CD8-positive, alpha-beta memory T cell (primary cell): ENCODE results near the gene TGM5. TPM values are rescaled to one million over a fixed set of nuclear protein-coding genes. Genes with fewer than 3 reads are reported as not detected.

Experiments
- CTCF ChIA-PET: fragments of 350-600 bp; sonication (Branson Sonifier 250); formaldehyde crosslinking; loops from one replicate; lab custom pipeline; 2021; ENCODE audit warnings: antibody characterized with exemption; lab: Charles Lee
- POLR2A ChIA-PET: fragments of 350-600 bp; sonication (Branson Sonifier 250); formaldehyde crosslinking; loops from one replicate; lab custom pipeline; 2021; ENCODE audit warnings: antibody characterized with exemption; lab: Charles Lee
- DNase-seq, 5 donors: peaks; one replicate each; pipeline versions ENCODE4 v3.0.0 to v3.0.0-alpha.2; 2020 to 2022; ENCODE audit warnings: mixed read lengths in 1 of 5
- H3K27ac ChIP-seq: one replicate; pipeline ENCODE4 v1.7.0; 2013; ENCODE audit warnings: low read depth, mild to moderate bottlenecking, low read length, moderate library complexity
- H3K27me3 ChIP-seq: 2 replicates; pipeline ENCODE4 v1.7.0; 2013; ENCODE audit warnings: low read length, mild to moderate bottlenecking; ENCODE audit not compliant: insufficient read depth, poor library complexity, severe bottlenecking
- H3K36me3 ChIP-seq: 2 replicates; pipeline ENCODE4 v1.7.0; 2013; ENCODE audit warnings: mild to moderate bottlenecking, low read length, moderate library complexity; ENCODE audit not compliant: insufficient read depth
- H3K4me1 ChIP-seq: 2 replicates; pipeline ENCODE4 v1.7.0; 2013; ENCODE audit warnings: mild to moderate bottlenecking, low read length, moderate library complexity; ENCODE audit not compliant: insufficient read depth
- H3K4me3 ChIP-seq: 2 replicates; pipeline ENCODE4 v1.7.0; 2013; ENCODE audit warnings: mild to moderate bottlenecking, low read length
- H3K9me3 ChIP-seq: 2 replicates; pipeline ENCODE4 v1.7.0; 2013; ENCODE audit warnings: mild to moderate bottlenecking, low read length
- H3K27ac Mint-ChIP-seq, 8 donors: one replicate each; pipeline ENCODE4 v1.8.0; 2020 to 2021; ENCODE audit warnings: mixed read lengths in 8 of 8, mild to moderate bottlenecking in 6 of 8, inconsistent platforms in 3 of 8, moderate library complexity in 3 of 8
- H3K27me3 Mint-ChIP-seq, 2 donors: one replicate each; pipeline ENCODE4 v1.8.0; 2020 to 2021; ENCODE audit warnings: mixed read lengths in 2 of 2, mild to moderate bottlenecking in 1 of 2, moderate library complexity in 1 of 2
- H3K36me3 Mint-ChIP-seq, 3 donors: one replicate each; pipeline ENCODE4 v1.8.0; 2020 to 2021; ENCODE audit warnings: mixed read lengths in 3 of 3, inconsistent platforms in 1 of 3, mild to moderate bottlenecking in 1 of 3
- H3K4me1 Mint-ChIP-seq, 3 donors: one replicate each; pipeline ENCODE4 v1.8.0; 2020 to 2021; ENCODE audit warnings: mixed read lengths in 3 of 3, inconsistent platforms in 1 of 3, mild to moderate bottlenecking in 1 of 3
- H3K4me3 Mint-ChIP-seq, 7 donors: one replicate each; pipeline ENCODE4 v1.8.0; 2020 to 2021; ENCODE audit warnings: mixed read lengths in 7 of 7, mild to moderate bottlenecking in 6 of 7, moderate library complexity in 4 of 7, inconsistent platforms in 2 of 7
- H3K9me3 Mint-ChIP-seq, 5 donors: one replicate each; pipeline ENCODE4 v1.8.0; 2020 to 2022; ENCODE audit warnings: mixed read lengths in 5 of 5, mild to moderate bottlenecking in 3 of 5, moderate library complexity in 2 of 5, inconsistent platforms in 1 of 5
- polyA plus RNA-seq: library from polyadenylated mRNA; unstranded; fragments of 300-500 nt; fragmentation: Illumina TruSeq; gene quantifications from one replicate; pipeline ENCODE4 v1.2.3, GENCODE V29; 2021
- total RNA-seq, 2 experiments: library from RNA; stranded (reverse); gene quantifications; one replicate each; pipeline ENCODE4 v1.2.3, GENCODE V29; 2021

The TGM5 gene
- total and polyA plus RNA-seq, 3 experiments from 2014 or later = 0.18 TPM; not detected in 2

DNA sequence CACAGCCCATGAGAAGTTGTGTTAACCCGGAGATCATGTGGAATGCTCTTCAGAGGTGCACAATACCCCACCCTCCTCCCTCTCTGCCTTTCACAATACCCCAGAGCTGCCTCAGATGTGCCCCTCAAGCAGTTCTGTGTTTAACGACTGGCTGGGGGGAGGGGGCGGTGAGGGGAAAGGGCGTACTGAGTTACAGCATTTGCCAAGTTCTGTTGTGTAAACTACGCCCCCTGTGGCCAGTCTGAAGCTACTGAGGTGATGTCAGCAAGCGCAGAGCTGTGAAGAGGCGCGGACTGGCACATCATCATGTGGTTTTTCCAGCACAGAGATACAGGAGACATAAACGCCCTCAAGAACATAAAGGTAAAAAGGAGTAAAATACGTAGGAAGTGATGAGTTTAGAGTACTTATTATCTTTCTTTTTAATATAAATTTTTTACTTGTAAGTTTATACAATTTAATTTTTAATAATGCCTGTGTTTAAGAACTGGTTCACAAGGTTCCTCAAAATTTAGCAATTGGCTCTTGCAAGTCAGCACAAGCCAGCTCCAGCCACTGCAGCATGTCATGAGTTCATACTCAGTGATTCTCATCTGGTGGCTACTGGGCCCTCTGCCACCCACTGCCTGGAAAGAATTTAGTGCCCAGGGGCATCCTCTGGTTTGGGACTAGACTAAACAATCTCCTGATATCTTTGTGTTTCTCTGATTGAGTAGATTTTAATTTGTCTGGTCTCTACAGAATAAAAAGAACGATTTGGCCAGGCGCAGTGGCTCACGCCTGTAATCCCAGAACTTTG lies 47.6 kb downstream of the TGM5 start:
- Mint-ChIP-seq H3K4me3 (no peak overlapping the region), H3K27ac (peak overlapping the region in 1 of 8 donors; percentile 17), H3K27me3 (peaks cover 14 to 31% of the 10 kb centered on the region in 2 donors), H3K4me1 (no peaks in the 10 kb centered on the region), H3K9me3 (peaks cover 0 to 3% (median 0%) of the 10 kb centered on the region in 5 donors), H3K36me3 (no peaks in the 10 kb centered on the region)
- Histone ChIP-seq H3K4me1 (no peaks in the 10 kb centered on the region), H3K9me3 (no peaks in the 10 kb centered on the region), H3K27me3 (no peaks in the 10 kb centered on the region), H3K4me3 (no peak overlapping the region), H3K27ac (no peak overlapping the region), H3K36me3 (no peaks in the 10 kb centered on the region)
- POLR2A ChIA-PET = interaction anchor here (0.8 kb wide), 1 partner anchor 11 kb away, joined by 3 read pairs; no protein-coding TSS in a partner anchor
- CTCF ChIA-PET = interaction anchor here (0.9 kb wide), 1 partner anchor 66 kb away, joined by 3 read pairs; no protein-coding TSS in a partner anchor
- no peak for DNase-seq

DNA sequence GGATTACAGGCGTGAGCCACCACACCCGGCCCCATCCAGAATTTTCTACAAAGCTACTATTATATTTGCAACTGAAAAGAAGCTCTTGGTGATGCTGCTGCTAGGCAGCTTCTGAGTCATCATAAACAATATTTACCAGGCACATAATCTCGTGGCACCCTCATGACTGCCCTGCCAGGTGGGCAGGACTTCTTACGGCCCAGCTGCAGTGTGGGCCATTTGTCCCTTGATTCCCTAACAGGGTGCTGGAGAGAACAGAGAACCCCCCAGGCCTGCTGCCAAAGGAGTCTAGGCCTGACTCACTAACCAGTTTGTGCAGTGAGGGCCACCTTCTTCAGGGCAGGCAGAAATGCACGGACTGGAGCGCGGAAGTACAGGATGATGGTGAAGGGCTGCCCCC lies 50.8 kb downstream of the TGM5 start:
- H3K27ac ChIP-seq = no peak overlapping the region
- no peaks in the 10 kb centered on the region for H3K36me3 ChIP-seq
- no peak for DNase-seq
- Mint-ChIP-seq H3K4me1 (no peaks in the 10 kb centered on the region), H3K27ac (no peak overlapping the region), H3K27me3 (peaks cover 14 to 18% of the 10 kb centered on the region in 2 donors), H3K36me3 (no peaks in the 10 kb centered on the region), H3K4me3 (no peak overlapping the region), H3K9me3 (peaks cover 0 to 3% (median 0%) of the 10 kb centered on the region in 5 donors)
- no peaks in the 10 kb centered on the region for H3K9me3 ChIP-seq
- H3K4me1 ChIP-seq = no peaks in the 10 kb centered on the region
- H3K27me3 ChIP-seq = no peaks in the 10 kb centered on the region
- no peak overlapping the region for H3K4me3 ChIP-seq
- POLR2A ChIA-PET = no interaction called here
- CTCF ChIA-PET = interaction anchor here (1.8 kb wide), 1 partner anchor 10 kb away, joined by 9 read pairs; no protein-coding TSS in a partner anchor

DNA sequence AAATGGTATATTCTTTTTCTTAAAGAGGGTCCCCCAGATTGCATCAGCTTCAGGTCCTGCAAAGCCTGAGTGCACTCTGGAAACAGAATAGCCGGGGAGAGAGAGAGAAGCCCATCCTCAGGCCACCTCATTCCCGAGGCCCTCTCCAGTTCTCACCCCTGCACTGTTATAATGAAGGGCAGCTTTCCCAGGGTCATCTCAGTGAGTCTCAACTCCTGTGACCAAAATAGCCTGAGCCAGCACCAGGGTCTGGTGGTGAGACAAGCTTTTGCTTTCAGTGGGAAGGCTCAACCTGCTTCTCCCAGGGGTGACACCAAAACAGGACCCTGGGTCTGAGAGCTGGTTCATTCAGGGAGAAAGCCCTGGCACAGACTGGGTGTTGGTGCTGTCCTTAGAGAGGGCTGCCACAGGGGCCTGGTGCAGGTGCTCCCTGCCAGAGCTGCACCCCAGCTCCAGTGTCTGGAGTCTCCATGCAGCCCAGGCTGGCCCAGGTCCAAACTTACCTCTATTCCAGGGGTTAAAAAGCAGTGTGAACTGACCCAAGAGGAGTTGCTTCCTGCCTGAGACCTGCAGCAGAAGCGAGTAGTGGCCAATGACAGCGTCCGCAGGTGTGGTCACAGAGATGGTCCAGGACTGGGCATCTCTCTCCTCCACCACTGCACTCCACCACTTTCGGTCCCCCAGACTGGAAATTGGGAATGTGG lies 52.0 kb downstream of the TGM5 start:
- DNase-seq = no peak
- Mint-ChIP-seq H3K9me3 (peaks cover 0 to 3% (median 0%) of the 10 kb centered on the region in 5 donors), H3K27ac (no peak overlapping the region), H3K4me3 (no peak overlapping the region), H3K27me3 (peaks cover 10 to 17% of the 10 kb centered on the region in 2 donors), H3K36me3 (no peaks in the 10 kb centered on the region), H3K4me1 (no peaks in the 10 kb centered on the region)
- no peak overlapping the region for H3K27ac ChIP-seq
- H3K36me3 ChIP-seq = no peaks in the 10 kb centered on the region
- H3K27me3 ChIP-seq = no peaks in the 10 kb centered on the region
- H3K4me3 ChIP-seq = no peak overlapping the region
- no peaks in the 10 kb centered on the region for H3K9me3 ChIP-seq
- H3K4me1 ChIP-seq = no peaks in the 10 kb centered on the region
- ChIA-PET CTCF (interaction anchor here (0.9 to 3.4 kb wide), 2 partner anchors 10 to 72 kb away, joined by 3 to 11 read pairs; no protein-coding TSS in a partner anchor), POLR2A (no interaction called here)

DNA sequence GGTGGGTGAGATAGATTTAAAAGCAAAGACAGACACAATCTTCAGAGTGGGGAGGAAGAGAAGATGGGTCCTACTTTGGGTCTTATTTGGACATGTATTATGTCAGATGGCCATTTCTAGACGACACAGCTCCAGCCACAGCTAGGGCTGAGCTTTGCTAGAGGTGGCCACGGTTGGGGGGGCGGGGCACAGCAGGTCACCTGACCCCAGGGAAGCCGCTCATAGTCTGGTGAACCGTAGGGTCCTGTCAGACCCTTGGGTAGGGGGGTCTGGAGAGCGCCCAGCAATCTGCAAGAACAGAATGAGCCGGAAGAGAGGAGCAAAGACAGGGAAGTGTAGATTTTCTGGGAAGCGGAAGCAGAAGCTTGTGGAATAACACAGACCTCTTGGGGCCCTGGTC lies 52.6 kb downstream of the TGM5 start:
- Histone ChIP-seq H3K27me3 (no peaks in the 10 kb centered on the region), H3K27ac (no peak overlapping the region), H3K4me1 (no peaks in the 10 kb centered on the region), H3K9me3 (no peaks in the 10 kb centered on the region), H3K36me3 (no peaks in the 10 kb centered on the region), H3K4me3 (no peak overlapping the region)
- ChIA-PET CTCF (interaction anchor here (0.9 to 3.4 kb wide), 2 partner anchors 11 to 73 kb away, joined by 3 to 11 read pairs; no protein-coding TSS in a partner anchor), POLR2A (no interaction called here)
- Mint-ChIP-seq H3K4me1 (no peaks in the 10 kb centered on the region), H3K4me3 (no peak overlapping the region), H3K27me3 (peaks cover 10 to 16% of the 10 kb centered on the region in 2 donors), H3K36me3 (no peaks in the 10 kb centered on the region), H3K27ac (no peak overlapping the region), H3K9me3 (peaks cover 0 to 3% (median 0%) of the 10 kb centered on the region in 5 donors)
- DNase-seq = no peak

DNA sequence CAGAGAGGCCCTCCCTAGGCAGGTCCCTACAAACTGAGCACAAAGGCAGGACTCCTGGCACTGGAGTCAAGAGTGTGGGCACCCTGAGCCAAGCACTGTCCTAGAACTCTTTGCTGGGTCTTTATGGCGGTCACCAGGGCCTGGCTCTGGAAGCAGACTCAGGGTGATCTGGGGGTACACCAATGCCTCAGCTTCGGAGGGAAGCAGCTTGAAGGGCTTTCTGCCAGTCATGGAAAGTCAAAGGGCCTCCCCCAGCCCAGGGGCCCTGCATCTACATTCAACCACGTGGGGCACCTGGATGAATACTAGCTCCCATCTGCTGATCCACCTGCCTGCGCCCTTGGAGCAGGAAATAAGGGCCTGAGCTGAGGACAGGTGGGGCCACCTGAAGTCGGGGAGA lies 53.3 kb downstream of the TGM5 start:
- no peak overlapping the region for H3K4me3 ChIP-seq
- Mint-ChIP-seq H3K27me3 (peaks cover 7 to 22% of the 10 kb centered on the region in 2 donors), H3K4me3 (no peak overlapping the region), H3K9me3 (peaks cover 0 to 3% (median 0%) of the 10 kb centered on the region in 5 donors), H3K27ac (no peak overlapping the region), H3K4me1 (no peaks in the 10 kb centered on the region), H3K36me3 (no peaks in the 10 kb centered on the region)
- H3K4me1 ChIP-seq = no peaks in the 10 kb centered on the region
- no peak for DNase-seq
- H3K36me3 ChIP-seq = no peaks in the 10 kb centered on the region
- H3K27ac ChIP-seq = no peak overlapping the region
- no peaks in the 10 kb centered on the region for H3K27me3 ChIP-seq
- ChIA-PET POLR2A (no interaction called here), CTCF (interaction anchor here (3.4 kb wide), 1 partner anchor 12 kb away, joined by 11 read pairs; no protein-coding TSS in a partner anchor)
- no peaks in the 10 kb centered on the region for H3K9me3 ChIP-seq

DNA sequence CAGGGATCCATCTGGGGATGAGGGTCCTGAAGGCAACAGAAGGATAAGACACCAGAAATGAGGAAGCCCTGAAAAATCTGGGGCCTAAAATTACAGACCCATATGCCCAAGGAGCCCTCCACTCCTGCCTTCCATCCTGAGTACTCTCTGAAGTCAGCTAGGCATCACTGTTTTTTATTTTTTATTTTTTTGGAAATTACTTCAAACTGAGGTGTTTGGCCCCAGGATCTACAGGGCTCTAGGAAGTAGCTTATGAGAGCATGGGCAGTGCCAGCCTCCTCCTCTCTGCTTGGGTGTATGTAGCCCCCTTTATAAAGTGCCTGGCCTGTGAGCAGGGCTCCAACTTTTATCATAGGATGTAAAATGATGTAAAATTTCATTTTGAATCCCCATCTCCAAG lies 53.8 kb downstream of the TGM5 start:
- H3K36me3 Mint-ChIP-seq = no peaks in the 10 kb centered on the region

DNA sequence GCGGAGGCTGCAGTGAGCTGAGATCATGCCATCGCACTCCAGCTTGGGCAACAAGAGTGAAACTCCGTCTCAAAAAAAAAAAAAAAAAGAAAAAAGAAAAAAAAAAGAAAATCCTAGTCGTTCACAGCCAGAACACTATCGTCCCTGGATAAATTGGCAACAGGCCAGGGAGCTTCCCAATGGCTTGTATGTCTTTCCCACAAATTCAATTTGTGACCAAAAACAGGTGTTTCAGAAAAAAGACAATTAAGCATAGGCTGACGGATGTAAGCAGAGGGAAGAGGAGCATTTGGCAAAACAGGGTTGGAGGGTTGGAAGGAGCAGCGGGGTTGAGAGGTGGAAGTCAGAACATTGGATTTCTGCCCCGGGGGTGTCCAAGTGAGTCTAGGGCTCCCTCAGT lies 54.4 kb downstream of the TGM5 start:
- Histone ChIP-seq H3K36me3 (no peaks in the 10 kb centered on the region), H3K27ac (no peak overlapping the region), H3K27me3 (no peaks in the 10 kb centered on the region), H3K9me3 (no peaks in the 10 kb centered on the region), H3K4me1 (no peaks in the 10 kb centered on the region), H3K4me3 (no peak overlapping the region)
- Mint-ChIP-seq H3K36me3 (no peaks in the 10 kb centered on the region), H3K4me3 (no peak overlapping the region), H3K9me3 (peaks cover 0 to 3% (median 0%) of the 10 kb centered on the region in 5 donors), H3K4me1 (no peaks in the 10 kb centered on the region), H3K27me3 (peaks cover 6 to 23% of the 10 kb centered on the region in 2 donors), H3K27ac (no peak overlapping the region)
- POLR2A ChIA-PET = no interaction called here
- CTCF ChIA-PET = interaction anchor here (3.4 kb wide), 1 partner anchor 13 kb away, joined by 11 read pairs; no protein-coding TSS in a partner anchor
- DNase-seq = no peak

More for the DNA sequence above, 53.8 kb downstream of the TGM5 start:
- H3K9me3 Mint-ChIP-seq = peaks cover 0 to 3% (median 0%) of the 10 kb centered on the region in 5 donors
- no peak overlapping the region for H3K27ac ChIP-seq
- no peaks in the 10 kb centered on the region for H3K27me3 ChIP-seq
- no peaks in the 10 kb centered on the region for H3K36me3 ChIP-seq
- ChIA-PET CTCF (interaction anchor here (3.4 kb wide), 1 partner anchor 12 kb away, joined by 11 read pairs; no protein-coding TSS in a partner anchor), POLR2A (no interaction called here)
- no peak overlapping the region for H3K4me3 ChIP-seq
- no peaks in the 10 kb centered on the region for H3K4me1 Mint-ChIP-seq
- no peak overlapping the region for H3K4me3 Mint-ChIP-seq
- no peaks in the 10 kb centered on the region for H3K9me3 ChIP-seq
- DNase-seq = no peak
- H3K4me1 ChIP-seq = no peaks in the 10 kb centered on the region
- H3K27ac Mint-ChIP-seq = no peak overlapping the region
- peaks cover 6 to 23% of the 10 kb centered on the region in 2 donors for H3K27me3 Mint-ChIP-seq
